ENCODE results near the gene TRPC6. TPM values are rescaled to one million over a fixed set of nuclear protein-coding genes. Genes with fewer than 3 reads are reported as not detected.

TRPC6 gene
- total and polyA plus RNA-seq, 2 of the 8 experiments (the other 6 are each of a cell fraction or from before 2014, with no cell fraction given): 0.26 to 0.39 TPM

GRCh38 chr11:101586965-101587364, 3.2 kb upstream of the TRPC6 start:
- Histone ChIP-seq H2BK5ac (ENCODE audit: low read depth, low read length) (no peak overlapping the region), H3K23me2 (ENCODE audit: low read depth, low read length) (peaks cover 15% of the 10 kb centered on the region), H4K5ac (ENCODE audit: insufficient read length, low read depth, low read length) (no peak overlapping the region), H3K27ac (ENCODE audit: low read depth, low read length) (no peak overlapping the region), H2BK20ac (ENCODE audit: low read length) (no peak overlapping the region), H2BK12ac (ENCODE audit: low read depth, low read length) (no peak overlapping the region), H2BK120ac (replicated peaks; ENCODE audit: low read depth, low read length) (no peak overlapping the region), H3K79me1 (ENCODE audit: low read depth, low read length) (no peaks in the 10 kb centered on the region), H3K4me2 (ENCODE audit: insufficient read depth in 1 of 2, low read depth in 2 of 2, low read length in 2 of 2) (no peak overlapping the region), H3K4ac (replicated peaks; ENCODE audit: insufficient read length, low read depth, low read length) (no peak overlapping the region), H3K27me3 (replicated peaks in 1 of 4; ENCODE audit: control insufficient read depth in 3 of 4, extremely low read depth in 1 of 4, insufficient read depth in 3 of 4, low read length in 3 of 4) (peaks cover 5 to 20% (median 18%) of the 10 kb centered on the region in 4 experiments; a peak in 6 of 7 replicates), H4K8ac (ENCODE audit: extremely low read depth, insufficient read depth, low read length) (no peak overlapping the region), H2BK15ac (ENCODE audit: low read length) (no peak overlapping the region), H3K4me3 (ENCODE audit: extremely low read depth in 1 of 4, insufficient read depth in 2 of 4, low read depth in 3 of 4, low read length in 4 of 4) (no peak overlapping the region), H2AK5ac (ENCODE audit: low read depth, low read length) (no peak overlapping the region), H2AFZ (ENCODE audit: low read length) (no peak overlapping the region), H4K91ac (replicated peaks; ENCODE audit: insufficient read length, low read length) (no peak overlapping the region), H3K36me3 (ENCODE audit: control insufficient read depth in 2 of 4, insufficient read depth in 4 of 4, low read length in 3 of 4) (no peaks in the 10 kb centered on the region), H4K20me1 (replicated peaks in 1 of 2; ENCODE audit: control insufficient read depth in 1 of 2, insufficient read depth in 2 of 2, low read length in 2 of 2) (no peaks in the 10 kb centered on the region), H3K18ac (ENCODE audit: extremely low read depth, low read length) (no peak overlapping the region), H3K79me2 (ENCODE audit: control insufficient read depth in 1 of 2, insufficient read depth in 2 of 2, low read length in 2 of 2) (no peaks in the 10 kb centered on the region), H3K56ac (replicated peaks; ENCODE audit: insufficient read length, low read depth, low read length) (no peak overlapping the region), H3K9ac (replicated peaks in 1 of 4; ENCODE audit: extremely low read depth in 1 of 4, low read depth in 3 of 4, low read length in 3 of 4) (no peak overlapping the region), H3K9me3 (ENCODE audit: insufficient read depth in 2 of 2, low read depth in 1 of 2, low read length in 1 of 2) (no peaks in the 10 kb centered on the region), H3K14ac (ENCODE audit: insufficient read length) (no peak overlapping the region), H3K23ac (ENCODE audit: insufficient read length) (no peak overlapping the region), H3K4me1 (replicated peaks in 1 of 4; ENCODE audit: control insufficient read depth in 3 of 4, insufficient read depth in 4 of 4, low read length in 3 of 4) (0 out of 7 replicates have a peak, but pooled peaks cover 0 to 4% (median 0%) of the 10 kb centered on the region in 4 experiments)
- no peak for TF ChIP-seq CHD2 (IDR thresholded peaks at IDR 0.05; ENCODE audit: low read length)
- no peak for TF ChIP-seq TEAD4 (IDR thresholded peaks at IDR 0.05; ENCODE audit: low read depth, low read length)
- TF ChIP-seq JUND (IDR thresholded peaks at IDR 0.05; ENCODE audit: low read length): no peak
- TF ChIP-seq MAFK (IDR thresholded peaks at IDR 0.05; ENCODE audit: low read depth, low read length): no peak
- no peak for TF ChIP-seq POLR2AphosphoS5 (IDR thresholded peaks at IDR 0.05; ENCODE audit: low read depth, low read length)
- TF ChIP-seq CTBP2 (IDR thresholded peaks at IDR 0.05; ENCODE audit: borderline replicate concordance, insufficient read depth, insufficient read length, low read length): no peak
- TF ChIP-seq HDAC2 (IDR thresholded peaks at IDR 0.05; ENCODE audit: borderline replicate concordance in 1 of 2, low read depth in 2 of 2, low read length in 2 of 2): no peak
- no peak for TF ChIP-seq KDM1A (IDR thresholded peaks at IDR 0.05; ENCODE audit: borderline replicate concordance, low read length)
- no peak for TF ChIP-seq SAP30 (IDR thresholded peaks at IDR 0.05; ENCODE audit: insufficient read depth, insufficient replicate concordance, low read length)
- no peak for TF ChIP-seq SIX5 (IDR thresholded peaks at IDR 0.05; ENCODE audit: low read depth, low read length)
- TF ChIP-seq TBP (IDR thresholded peaks at IDR 0.05; ENCODE audit: low read depth, low read length): no peak
- no peak for TF ChIP-seq NANOG (IDR thresholded peaks at IDR 0.05; ENCODE audit: insufficient read depth, low read depth, low read length, poor library complexity, severe bottlenecking)
- DNase-seq (ENCODE audit: low read depth in 1 of 2, low spot score in 2 of 2) (no peak), FAIRE-seq (no peak)
- ChIA-PET CTCF (ENCODE audit: partially characterized antibody) (interaction anchor here (0.9 to 1.2 kb wide), 2 partner anchors 57 to 119 kb away, joined by 3 read pairs; no protein-coding TSS in a partner anchor), POLR2A (ENCODE audit: partially characterized antibody) (no interaction called here)
- 83% methylated on average over 5 of the region's 5 CpGs; no CpG with 5 or more reads in 1 of the 2 experiments for WGBS, 2 experiments (ENCODE audit: extremely low coverage in 1 of 2, insufficient coverage in 1 of 2, insufficient read length in 1 of 2, insufficient replicate concordance in 2 of 2, low coverage in 1 of 2, low lambda C conversion rate in 2 of 2, missing lambda C conversion rate in 1 of 2)
